NCI-H146 treated with DMSO at 0.1 percent for 48 hours (cell line): ENCODE data around the gene RPL41.
"Not testable (repeated sequence)": the region's sequence is repeated elsewhere in the genome, so short reads cannot be mapped to it uniquely, and the experiment has no call there.

Experiments
- DNase-seq: peaks from one replicate; lab custom pipeline; 2025; ENCODE audit not compliant: unreplicated experiment; lab: John Stamatoyannopoulos, UW

The RPL41 gene

GRCh38 chr12:56153678-56154065, 37.2 kb downstream of the RPL41 start:
- no peak for DNase-seq

- no peak for DNase-seq
These were observed 37.9 kb downstream of the RPL41 start for GRCh38 chr12:56154246-56154771.

GRCh38 chr12:56154818-56155217, 38.4 kb downstream of the RPL41 start:
- no peak for DNase-seq

- no peak for DNase-seq
These were observed 38.9 kb downstream of the RPL41 start for GRCh38 chr12:56155256-56155845.

- DNase-seq = not testable (repeated sequence)
These were observed 40.2 kb downstream of the RPL41 start for GRCh38 chr12:56156464-56157200.

GRCh38 chr12:56157201-56158028, 41.0 kb downstream of the RPL41 start:
- peak; percentile 94 for DNase-seq

- peak; percentile 97 for DNase-seq
These were observed 41.8 kb downstream of the RPL41 start, which contains the start of gene MYL6 for GRCh38 chr12:56158029-56158925. Gene MYL6, plus strand, starts transcription at chr12:56158359. Its CDS starts 43 bp downstream, at chr12:56158402.

- DNase-seq = peak; percentile 53
These were observed 42.6 kb downstream of the RPL41 start for GRCh38 chr12:56158926-56159461.

GRCh38 chr12:56159482-56160192, 43.2 kb downstream of the RPL41 start:
- DNase-seq = no peak

- DNase-seq = no peak
These were observed 43.8 kb downstream of the RPL41 start for GRCh38 chr12:56160193-56160763.

GRCh38 chr12:56160894-56161689, 44.7 kb downstream of the RPL41 start:
- no peak for DNase-seq

- no peak for DNase-seq
These were observed 45.4 kb downstream of the RPL41 start for GRCh38 chr12:56161690-56162351.

- no peak for DNase-seq
These were observed 46.2 kb downstream of the RPL41 start for GRCh38 chr12:56162468-56163290.

- no peak for DNase-seq
These were observed 47.3 kb downstream of the RPL41 start for GRCh38 chr12:56163533-56164344.

- DNase-seq = no peak
These were observed 47.9 kb downstream of the RPL41 start for GRCh38 chr12:56164345-56164729.

- DNase-seq = no peak
These were observed 48.9 kb downstream of the RPL41 start for GRCh38 chr12:56165369-56165768.
